ENCODE measurements around the gene NKX1-2.

- TF ChIP-seq CTCF (IDR thresholded peaks at IDR 0.05; ENCODE audit: low read depth, low read length): no peak
- no peak for TF ChIP-seq POLR2A (IDR thresholded peaks at IDR 0.05; ENCODE audit: extremely low read depth, insufficient read length)
- TF ChIP-seq MAX (IDR thresholded peaks at IDR 0.05; ENCODE audit: low read depth, low read length): no peak
Measured at GRCh38 chr10:124419635-124420034, 30.2 kb downstream of the NKX1-2 start.
